Measurements from ENCODE around the gene CBR1. TPM values are rescaled to one million over a fixed set of nuclear protein-coding genes. Genes with fewer than 3 reads are reported as not detected.

Gene CBR1
- total and polyA plus RNA-seq, 2 of the 13 experiments (the other 11 are each of a cell fraction or from before 2014, with no cell fraction given): 33.7 to 38.7 TPM

DNA sequence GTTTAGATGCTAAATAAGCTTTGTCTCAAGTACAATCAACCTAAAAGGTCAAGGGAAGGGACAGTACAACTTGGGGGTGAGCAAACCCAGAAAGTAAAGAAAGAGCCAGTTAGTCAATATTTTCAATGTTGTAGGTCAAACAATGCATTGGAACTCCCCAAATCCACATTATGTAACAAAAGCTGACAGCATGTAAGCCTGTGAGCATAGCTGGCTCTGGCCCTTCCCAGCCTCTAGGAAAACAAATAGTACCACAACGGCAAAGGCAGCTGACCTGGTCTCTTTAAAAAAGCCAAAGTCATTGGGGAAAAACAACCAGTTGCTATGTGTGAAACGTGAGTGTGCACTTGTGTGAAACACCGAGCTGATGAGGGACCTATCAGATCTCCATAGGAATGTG lies 3.4 kb downstream of the CBR1 start (continued):
- TF ChIP-seq ZNF329 (CRISPR knock-in tag; IDR thresholded peaks at IDR 0.05; ENCODE audit: low read depth): no peak
- peak; percentile 66 for TF ChIP-seq ZMYM4 (CRISPR knock-in tag; IDR thresholded peaks at IDR 0.05)
- 0 out of 2 replicates have a peak, but pooled peaks have one; percentile 31 for TF ChIP-seq ZNF281 (CRISPR knock-in tag; IDR thresholded peaks at IDR 0.05; ENCODE audit: borderline replicate concordance)
- TF ChIP-seq ZBTB10 (CRISPR knock-in tag; IDR thresholded peaks at IDR 0.05; ENCODE audit: borderline replicate concordance): peak; percentile 47; the same call in 1 of the 2 replicates
- no peak for TF ChIP-seq IKZF1 (IDR thresholded peaks at IDR 0.05)
- TF ChIP-seq SALL1 (CRISPR knock-in tag; IDR thresholded peaks at IDR 0.05): peak; percentile 64; the same call in 1 of the 2 replicates
- TF ChIP-seq ERF (CRISPR knock-in tag; IDR thresholded peaks at IDR 0.05): 0 out of 2 replicates have a peak, but pooled peaks have one; percentile 29
- TF ChIP-seq HNF4A (CRISPR knock-in tag; IDR thresholded peaks at IDR 0.05): peak; percentile 26; the same call in 1 of the 2 replicates
- peak; percentile 69 for TF ChIP-seq TBX2 (CRISPR knock-in tag; IDR thresholded peaks at IDR 0.05; ENCODE audit: borderline replicate concordance)
- TF ChIP-seq PRPF4 (IDR thresholded peaks at IDR 0.05; ENCODE audit: low read depth, low read length, poor library complexity, severe bottlenecking): no peak
- TF ChIP-seq BORCS8-MEF2B (CRISPR knock-in tag; IDR thresholded peaks at IDR 0.05): no peak
- TF ChIP-seq FOXJ3 (CRISPR knock-in tag; IDR thresholded peaks at IDR 0.05; ENCODE audit: borderline replicate concordance): peak; percentile 63; the same call in 1 of the 2 replicates
- TF ChIP-seq, protein P1, sequence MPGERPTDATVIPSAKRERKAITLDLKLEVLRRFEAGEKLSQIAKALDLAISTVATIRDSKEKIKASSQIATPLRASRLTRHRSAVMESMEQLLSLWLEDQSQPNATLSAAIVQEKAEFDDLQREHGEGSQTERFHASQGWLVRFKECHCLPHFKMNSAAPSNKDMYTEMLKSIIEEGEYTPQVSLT (CRISPR knock-in tag; IDR thresholded peaks at IDR 0.05; ENCODE audit: borderline replicate concordance, low read depth): no peak
- TF ChIP-seq GATAD2A (CRISPR knock-in tag; IDR thresholded peaks at IDR 0.05): peak; percentile 77
- no peak for TF ChIP-seq ZNF143 (CRISPR knock-in tag; IDR thresholded peaks at IDR 0.05)
- TF ChIP-seq, protein P2, sequence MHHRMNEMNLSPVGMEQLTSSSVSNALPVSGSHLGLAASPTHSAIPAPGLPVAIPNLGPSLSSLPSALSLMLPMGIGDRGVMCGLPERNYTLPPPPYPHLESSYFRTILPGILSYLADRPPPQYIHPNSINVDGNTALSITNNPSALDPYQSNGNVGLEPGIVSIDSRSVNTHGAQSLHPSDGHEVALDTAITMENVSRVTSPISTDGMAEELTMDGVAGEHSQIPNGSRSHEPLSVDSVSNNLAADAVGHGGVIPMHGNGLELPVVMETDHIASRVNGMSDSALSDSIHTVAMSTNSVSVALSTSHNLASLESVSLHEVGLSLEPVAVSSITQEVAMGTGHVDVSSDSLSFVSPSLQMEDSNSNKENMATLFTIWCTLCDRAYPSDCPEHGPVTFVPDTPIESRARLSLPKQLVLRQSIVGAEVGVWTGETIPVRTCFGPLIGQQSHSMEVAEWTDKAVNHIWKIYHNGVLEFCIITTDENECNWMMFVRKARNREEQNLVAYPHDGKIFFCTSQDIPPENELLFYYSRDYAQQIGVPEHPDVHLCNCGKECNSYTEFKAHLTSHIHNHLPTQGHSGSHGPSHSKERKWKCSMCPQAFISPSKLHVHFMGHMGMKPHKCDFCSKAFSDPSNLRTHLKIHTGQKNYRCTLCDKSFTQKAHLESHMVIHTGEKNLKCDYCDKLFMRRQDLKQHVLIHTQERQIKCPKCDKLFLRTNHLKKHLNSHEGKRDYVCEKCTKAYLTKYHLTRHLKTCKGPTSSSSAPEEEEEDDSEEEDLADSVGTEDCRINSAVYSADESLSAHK (CRISPR knock-in tag; IDR thresholded peaks at IDR 0.05; ENCODE audit: borderline replicate concordance): no peak
- no peak for TF ChIP-seq BRCA1 (CRISPR knock-in tag; IDR thresholded peaks at IDR 0.05)
- 0 out of 2 replicates have a peak, but pooled peaks have one; percentile 42 for TF ChIP-seq ZNF414 (CRISPR knock-in tag; IDR thresholded peaks at IDR 0.05)
- TF ChIP-seq ZNF878 (CRISPR knock-in tag; IDR thresholded peaks at IDR 0.05): peak; percentile 89
- TF ChIP-seq SMYD3 (CRISPR knock-in tag; IDR thresholded peaks at IDR 0.05): no peak
- TF ChIP-seq BHLHE40 (IDR thresholded peaks at IDR 0.05; ENCODE audit: low read length): peak; percentile 47; the same call in 1 of the 2 replicates
